Measurements from ENCODE around the gene AUP1.

DNA sequence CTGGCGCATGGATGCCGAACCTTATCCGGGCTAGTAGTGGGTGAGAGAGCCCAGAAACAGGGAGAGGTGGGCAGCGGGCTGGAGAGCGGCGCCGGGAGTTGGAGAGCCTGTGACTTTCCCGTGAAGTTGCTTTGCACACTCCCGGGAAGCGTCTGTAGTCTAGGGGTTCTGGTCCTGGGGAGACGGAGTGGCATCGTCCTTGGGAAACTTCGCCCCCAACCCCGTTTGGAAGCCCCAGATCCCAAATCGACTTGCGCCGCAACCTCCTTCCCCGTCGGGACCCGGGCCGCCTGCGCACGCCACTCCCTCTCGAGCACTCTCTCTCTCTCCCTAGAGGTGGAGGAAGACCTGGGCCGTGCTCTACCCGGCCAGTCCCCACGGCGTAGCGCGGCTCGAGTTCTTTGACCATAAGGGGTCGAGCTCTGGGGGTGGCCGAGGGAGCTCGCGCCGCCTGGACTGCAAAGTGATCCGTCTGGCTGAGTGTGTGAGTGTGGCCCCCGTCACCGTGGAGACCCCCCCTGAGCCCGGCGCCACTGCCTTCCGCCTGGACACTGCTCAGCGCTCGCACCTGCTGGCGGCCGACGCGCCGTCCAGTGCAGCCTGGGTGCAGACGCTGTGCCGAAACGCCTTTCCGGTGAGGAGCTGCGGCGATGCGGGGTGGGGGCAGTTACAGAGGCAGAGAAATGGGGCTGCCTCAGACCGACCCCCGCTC is 25.5 kb upstream of the AUP1 start:
- no peak for TF ChIP-seq FOXA1 (IDR thresholded peaks at IDR 0.05)
- TF ChIP-seq L3MBTL2 (conservative IDR thresholded peaks at IDR 0.05), result no peak
- TF ChIP-seq SP1 (IDR thresholded peaks at IDR 0.05), result no peak
- no peak for TF ChIP-seq CTBP1 (IDR thresholded peaks at IDR 0.05; ENCODE audit: borderline replicate concordance)
- TF ChIP-seq LEF1 (IDR thresholded peaks at IDR 0.05; ENCODE audit: borderline replicate concordance), result no peak
- no peak for TF ChIP-seq ARNT (IDR thresholded peaks at IDR 0.05)
- TF ChIP-seq SUZ12 (IDR thresholded peaks at IDR 0.05), result no peak
- no peak for TF ChIP-seq TARDBP (IDR thresholded peaks at IDR 0.05)
- TF ChIP-seq FOXK2 (IDR thresholded peaks at IDR 0.05), result no peak
- no peak for TF ChIP-seq FOXM1 (IDR thresholded peaks at IDR 0.05; ENCODE audit: borderline replicate concordance)
- TF ChIP-seq HDGF (IDR thresholded peaks at IDR 0.05; ENCODE audit: borderline replicate concordance), result no peak
- TF ChIP-seq, protein P1, sequence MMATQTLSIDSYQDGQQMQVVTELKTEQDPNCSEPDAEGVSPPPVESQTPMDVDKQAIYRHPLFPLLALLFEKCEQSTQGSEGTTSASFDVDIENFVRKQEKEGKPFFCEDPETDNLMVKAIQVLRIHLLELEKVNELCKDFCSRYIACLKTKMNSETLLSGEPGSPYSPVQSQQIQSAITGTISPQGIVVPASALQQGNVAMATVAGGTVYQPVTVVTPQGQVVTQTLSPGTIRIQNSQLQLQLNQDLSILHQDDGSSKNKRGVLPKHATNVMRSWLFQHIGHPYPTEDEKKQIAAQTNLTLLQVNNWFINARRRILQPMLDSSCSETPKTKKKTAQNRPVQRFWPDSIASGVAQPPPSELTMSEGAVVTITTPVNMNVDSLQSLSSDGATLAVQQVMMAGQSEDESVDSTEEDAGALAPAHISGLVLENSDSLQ (IDR thresholded peaks at IDR 0.05), result no peak
- no peak for TF ChIP-seq NFRKB (IDR thresholded peaks at IDR 0.05)
- TF ChIP-seq ZNF384 (IDR thresholded peaks at IDR 0.05), result no peak
